Upper lobe of left lung (tissue), 6 donors: Measurements from ENCODE around the gene LYPD5. TPM values are rescaled to one million over a fixed set of nuclear protein-coding genes. Genes with fewer than 3 reads are reported as not detected.

Source experiments
- ATAC-seq, 2 donors: fragments of 200-7000 bp; cut with Tn5 transposase; one replicate each; pipeline ENCODE4 v1.9.1; 2022; ENCODE audit warnings: mild to moderate bottlenecking in 2 of 2, moderate library complexity in 2 of 2; ENCODE audit not compliant: low FRiP score in 2 of 2
- DNase-seq, 2 donors: peaks; one replicate each; pipeline ENCODE4 v3.0.0-alpha.2; 2019 to 2020
- H3K27ac ChIP-seq, 4 donors: fragments of 200-600 bp; sonication (generic); one replicate each; pipeline ENCODE4 v1.5.1; 2016 to 2019
- H3K27me3 ChIP-seq, 4 donors: fragments of 200-600 bp; sonication (generic); one replicate each; pipeline ENCODE4 v1.5.1; 2017 to 2019
- H3K36me3 ChIP-seq, 4 donors: fragments of 200-600 bp; sonication (generic); one replicate each; pipeline ENCODE4 v1.5.1; 2016 to 2019
- H3K4me1 ChIP-seq, 4 donors: fragments of 200-600 bp; sonication (generic); one replicate each; pipeline ENCODE4 v1.5.1; 2018 to 2019
- H3K4me3 ChIP-seq, 4 donors: fragments of 200-600 bp; sonication (generic); one replicate each; pipeline ENCODE4 v1.5.1; 2017 to 2019; ENCODE audit warnings: mild to moderate bottlenecking in 2 of 4, moderate library complexity in 1 of 4
- H3K9me3 ChIP-seq, 4 donors: fragments of 200-600 bp; sonication (generic); one replicate each; pipeline ENCODE4 v1.5.1; 2018 to 2019
- CTCF ChIP-seq, 6 experiments: fragments of 450-650 bp in 4 of 6; fragments of 200-600 bp in 2 of 6; sonication (generic) in 2 of 6; IDR thresholded peaks; one replicate each; pipeline ENCODE4 v1.5.1; 2016 to 2019; ENCODE audit warnings: antibody characterized with exemption in 6 of 6
- EP300 ChIP-seq, 4 donors: sonication (generic); formaldehyde crosslinking; IDR thresholded peaks; one replicate each; pipeline ENCODE4 v1.5.1; 2017; ENCODE audit warnings: antibody characterized with exemption in 4 of 4, control low read depth in 2 of 4
- POLR2A ChIP-seq, 4 donors: fragments of 450-650 bp; IDR thresholded peaks; one replicate each; pipeline ENCODE4 v1.5.1; 2016 to 2017; ENCODE audit warnings: antibody characterized with exemption in 4 of 4, mild to moderate bottlenecking in 2 of 4
- POLR2AphosphoS5 ChIP-seq, 2 donors: sonication (generic); formaldehyde crosslinking; IDR thresholded peaks; one replicate each; pipeline ENCODE4 v1.5.1; 2017; ENCODE audit warnings: antibody characterized with exemption in 2 of 2
- WGBS, 2 donors: methylation state at CpG; one replicate each; pipeline ENCODE4 v1.1.5; 2017 to 2018; 5-methylcytosine and 5-hydroxymethylcytosine counted together
- total RNA-seq, 6 donors: library from RNA; depleted of rRNA in 4 of 6; stranded (reverse); fragments of >200 nt in 4 of 6; gene quantifications; one replicate each; pipeline versions ENCODE4 v1.1.0 to v1.2.1, GENCODE V29; 2016 to 2021
- donor health status: DM: no; HTN: no; CAD: no; lungs with moderate emphysema.
- donor health status: DM: no; HTN: yes; CAD: no; lungs with severe emphysema.

Gene LYPD5
- total RNA-seq, 6 donors from 2014 or later: 2.7 to 9.9 (median 6.0) TPM

- H3K27ac ChIP-seq: no peak overlapping the region
- DNase-seq (no peak), ATAC-seq (no peak)
- peaks cover 37 to 59% (median 47%) of the 10 kb centered on the region in 4 donors for H3K4me1 ChIP-seq
- 86 to 91% methylated on average over 14 of the region's 14 CpGs for WGBS, 2 donors
- H3K36me3 ChIP-seq: no peaks in the 10 kb centered on the region
- H3K9me3 ChIP-seq: no peaks in the 10 kb centered on the region
- H3K4me3 ChIP-seq: no peak overlapping the region
- TF ChIP-seq EP300 (IDR thresholded peaks at IDR 0.05) (no peak), CTCF (IDR thresholded peaks at IDR 0.05) (no peak), POLR2A (IDR thresholded peaks at IDR 0.05) (no peak), POLR2AphosphoS5 (IDR thresholded peaks at IDR 0.05) (no peak)
- H3K27me3 ChIP-seq: no peaks in the 10 kb centered on the region
Measured at GRCh38 chr19:43781630-43782310, 20.5 kb downstream of the LYPD5 start.

- ATAC-seq (peak in 1 of 2 donors; percentile 18), DNase-seq (peak in 1 of 2 donors; percentile 79)
- no peaks in the 10 kb centered on the region for H3K9me3 ChIP-seq
- peak within 1 kb of the TSS in 3 of 4 donors; percentile 9 to 37 (median 34) for H3K4me3 ChIP-seq
- TF ChIP-seq EP300 (IDR thresholded peaks at IDR 0.05) (no peak), POLR2A (IDR thresholded peaks at IDR 0.05) (peak in 1 of 4 donors; percentile 55), POLR2AphosphoS5 (IDR thresholded peaks at IDR 0.05) (peak in 1 of 2 donors; percentile 19), CTCF (IDR thresholded peaks at IDR 0.05) (no peak)
- H3K27me3 ChIP-seq: no peaks in the 10 kb centered on the region
- H3K4me1 ChIP-seq: peaks cover 37 to 61% (median 47%) of the 10 kb centered on the region in 4 donors
- no peaks in the 10 kb centered on the region for H3K36me3 ChIP-seq
- peak within 1 kb of the TSS in 3 of 4 donors; percentile 29 to 78 (median 52) for H3K27ac ChIP-seq
- 20 to 42% methylated on average over 6 to 11 of the region's 19 CpGs for WGBS, 2 donors
Measured at GRCh38 chr19:43780706-43781525, 21.3 kb downstream of the LYPD5 start, which contains the start of gene KCNN4. KCNN4 (minus strand) TSS chr19:43780973; CDS start chr19:43780861, 112 bp downstream.

- WGBS, 2 donors: 13 to 32% methylated on average over 3 of the region's 3 CpGs
- H3K4me3 ChIP-seq: peak overlapping the region in 3 of 4 donors; percentile 9 to 37 (median 27)
- ATAC-seq: no peak
- H3K27ac ChIP-seq: peak overlapping the region in 2 of 4 donors; percentile 52 to 78
- H3K9me3 ChIP-seq: no peaks in the 10 kb centered on the region
- no peak for DNase-seq
- H3K27me3 ChIP-seq: no peaks in the 10 kb centered on the region
- H3K36me3 ChIP-seq: no peaks in the 10 kb centered on the region
- TF ChIP-seq CTCF (IDR thresholded peaks at IDR 0.05): peak in 1 of 6 experiments; percentile 6
- no peak for TF ChIP-seq EP300 (IDR thresholded peaks at IDR 0.05)
- H3K4me1 ChIP-seq: peaks cover 36 to 63% (median 45%) of the 10 kb centered on the region in 4 donors
Measured at GRCh38 chr19:43779820-43780219, 22.4 kb downstream of the LYPD5 start.

- peak overlapping the region; percentile 28 to 78 (median 52) for H3K27ac ChIP-seq
- no peak for ATAC-seq
- 45 to 53% methylated on average over 7 to 16 of the region's 16 CpGs for WGBS, 2 donors
- peak overlapping the region in 3 of 4 donors; percentile 9 to 37 (median 27) for H3K4me3 ChIP-seq
- DNase-seq: peak; percentile 69 to 85
- H3K27me3 ChIP-seq: no peaks in the 10 kb centered on the region
- H3K4me1 ChIP-seq: peaks cover 38 to 63% (median 45%) of the 10 kb centered on the region in 4 donors
- TF ChIP-seq POLR2A (IDR thresholded peaks at IDR 0.05) (no peak), EP300 (IDR thresholded peaks at IDR 0.05) (peak in 2 of 4 donors; percentile 9 to 39), CTCF (IDR thresholded peaks at IDR 0.05) (no peak), POLR2AphosphoS5 (IDR thresholded peaks at IDR 0.05) (peak in 1 of 2 donors; percentile 56)
- H3K36me3 ChIP-seq: no peaks in the 10 kb centered on the region
- no peaks in the 10 kb centered on the region for H3K9me3 ChIP-seq
Measured at GRCh38 chr19:43779147-43779819, 23.0 kb downstream of the LYPD5 start.
